IMR-90 (cell line): Measurements from ENCODE around the gene IGSF9B. TPM values are rescaled to one million over a fixed set of nuclear protein-coding genes. Genes with fewer than 3 reads are reported as not detected.

Experiments used
- ATAC-seq: fragments of 200-7000 bp; cut with Tn5 transposase; 2 replicates; pipeline ENCODE4 v1.9.1; 2020; ENCODE audit warnings: low read depth, mild to moderate bottlenecking, moderate library complexity
- BruUV-seq: library from RNA; stranded (reverse); fragments of 400-500 nt; replicated peaks from 2 replicates; lab custom pipeline; 2021; lab: Mats Ljungman, UMichigan
- CTCF ChIA-PET: fragments of 300-600 bp; formaldehyde crosslinking; extraction: SDS; loops from one replicate; lab custom pipeline; 2021; ENCODE audit warnings: antibody characterized with exemption; lab: Yijun Ruan, JAX
- POLR2A ChIA-PET: fragments of 300-600 bp; sonication (Branson Sonifier 250); formaldehyde crosslinking; loops from one replicate; lab custom pipeline; 2022; ENCODE audit warnings: antibody characterized with exemption; ENCODE audit not compliant: unreplicated experiment; lab: Charles Lee
- DNase-seq: peaks from one replicate; pipeline ENCODE4 v3.0.0; 2013
- H2AFZ ChIP-seq: replicated peaks from 2 replicates; pipeline ENCODE3; 2013; ENCODE audit warnings: low read length, mild to moderate bottlenecking; ENCODE audit not compliant: poor library complexity
- H2AK5ac ChIP-seq: 2 replicates; pipeline ENCODE4 v1.6.1; 2013; ENCODE audit warnings: low read depth, low read length, inconsistent platforms
- H2AK9ac ChIP-seq: replicated peaks from 2 replicates; pipeline ENCODE3; 2013; ENCODE audit warnings: mild to moderate bottlenecking, low read depth, low read length, moderate library complexity; ENCODE audit not compliant: poor library complexity
- H2BK120ac ChIP-seq: 2 replicates; pipeline ENCODE4 v1.6.1; 2013; ENCODE audit warnings: low read depth, low read length, inconsistent platforms
- H2BK15ac ChIP-seq: 3 replicates; pipeline ENCODE4 v1.6.1; 2013; ENCODE audit warnings: low read depth, low read length, inconsistent platforms
- H2BK20ac ChIP-seq: 2 replicates; pipeline ENCODE4 v1.6.1; 2013; ENCODE audit warnings: low read depth, mild to moderate bottlenecking, inconsistent platforms, low read length, moderate library complexity
- H2BK5ac ChIP-seq: 2 replicates; pipeline ENCODE4 v1.6.1; 2013; ENCODE audit warnings: mild to moderate bottlenecking, low read depth, low read length, inconsistent platforms; ENCODE audit not compliant: poor library complexity, severe bottlenecking
- H3K14ac ChIP-seq: replicated peaks from 2 replicates; pipeline ENCODE4 v1.6.1; 2013; ENCODE audit warnings: low read depth, low read length, inconsistent platforms
- H3K18ac ChIP-seq: 2 replicates; pipeline ENCODE4 v1.6.1; 2013; ENCODE audit warnings: low read depth, low read length, control low read depth
- H3K23ac ChIP-seq: 2 replicates; pipeline ENCODE4 v1.6.1; 2013; ENCODE audit warnings: low read depth, low read length, inconsistent platforms
- H3K27ac ChIP-seq: 2 replicates; pipeline ENCODE4 v1.5.1; 2013; ENCODE audit warnings: mild to moderate bottlenecking, control low read depth, low read length; ENCODE audit not compliant: insufficient read depth
- H3K27me3 ChIP-seq: 2 replicates; pipeline ENCODE4 v1.6.1; 2013; ENCODE audit warnings: low read length; ENCODE audit not compliant: control insufficient read depth, insufficient read depth
- H3K36me3 ChIP-seq: 2 replicates; pipeline ENCODE4 v1.6.1; 2013; ENCODE audit warnings: low read length, mixed read lengths; ENCODE audit not compliant: control insufficient read depth, insufficient read depth
- H3K4ac ChIP-seq: 2 replicates; pipeline ENCODE4 v1.6.1; 2013; ENCODE audit warnings: low read depth, low read length, inconsistent platforms
- H3K4me1 ChIP-seq: 2 replicates; pipeline ENCODE4 v1.6.1; 2013; ENCODE audit warnings: low read length, mixed read lengths; ENCODE audit not compliant: control insufficient read depth, insufficient read depth
- H3K4me2 ChIP-seq: 2 replicates; pipeline ENCODE4 v1.6.1; 2013; ENCODE audit warnings: low read depth, mild to moderate bottlenecking, control low read depth, low read length, moderate library complexity
- H3K4me3 ChIP-seq: 2 replicates; pipeline ENCODE4 v1.5.1; 2013; ENCODE audit warnings: low read depth, mild to moderate bottlenecking, control low read depth, low read length, moderate library complexity; ENCODE audit not compliant: insufficient read depth
- H3K56ac ChIP-seq: 2 replicates; pipeline ENCODE4 v1.6.1; 2013; ENCODE audit warnings: low read length, inconsistent platforms; ENCODE audit not compliant: insufficient read depth; ENCODE audit errors: extremely low read depth
- H3K79me1 ChIP-seq, 2 experiments: 2 replicates each; pipeline ENCODE4 v1.6.1; 2013; ENCODE audit warnings: low read length in 2 of 2, inconsistent platforms in 1 of 2, low read depth in 1 of 2
- H3K9ac ChIP-seq: 2 replicates; pipeline ENCODE4 v1.6.1; 2013; ENCODE audit warnings: low read depth, low read length, control low read depth
- H3K9me1 ChIP-seq: 2 replicates; pipeline ENCODE4 v1.6.1; 2013; ENCODE audit warnings: low read length, inconsistent platforms; ENCODE audit not compliant: insufficient read depth
- H3K9me3 ChIP-seq: 2 replicates; pipeline ENCODE4 v1.6.1; 2013; ENCODE audit warnings: low read length; ENCODE audit not compliant: control insufficient read depth, insufficient read depth
- H4K20me1 ChIP-seq: 2 replicates; pipeline ENCODE4 v1.6.1; 2013; ENCODE audit warnings: low read length, inconsistent platforms; ENCODE audit not compliant: insufficient read depth
- H4K5ac ChIP-seq: 2 replicates; pipeline ENCODE4 v1.6.1; 2013; ENCODE audit warnings: mild to moderate bottlenecking, low read depth, low read length, control low read depth
- H4K8ac ChIP-seq, 2 experiments: 2 replicates each; pipeline ENCODE4 v1.6.1; 2013; ENCODE audit warnings: low read depth in 2 of 2, low read length in 2 of 2, control low read depth in 1 of 2, inconsistent platforms in 1 of 2
- H4K91ac ChIP-seq: 2 replicates; pipeline ENCODE4 v1.6.1; 2013; ENCODE audit warnings: low read depth, low read length, inconsistent platforms; ENCODE audit not compliant: insufficient read depth
- BHLHE40 ChIP-seq: fragments of 150-350 bp; IDR thresholded peaks from 2 replicates; pipeline ENCODE4 v1.6.1; 2016; ENCODE audit warnings: mild to moderate bottlenecking, low read depth, low read length
- CEBPB ChIP-seq: IDR thresholded peaks from 2 replicates; pipeline ENCODE4 v1.6.1; 2012; ENCODE audit warnings: low read depth, low read length, improper control_type of control experiment
- CHD1 ChIP-seq: IDR thresholded peaks from 2 replicates; pipeline ENCODE4 v1.6.1; 2012; ENCODE audit warnings: low read depth, low read length, improper control_type of control experiment
- FOS ChIP-seq: fragments of 150-350 bp; IDR thresholded peaks from 2 replicates; pipeline ENCODE4 v1.6.1; 2016; ENCODE audit warnings: low read depth, low read length
- MAFK ChIP-seq: IDR thresholded peaks from 2 replicates; pipeline ENCODE4 v1.6.1; 2012; ENCODE audit warnings: low read depth, low read length, improper control_type of control experiment
- MAZ ChIP-seq: IDR thresholded peaks from 2 replicates; pipeline ENCODE4 v1.6.1; 2012; ENCODE audit warnings: low read depth, mild to moderate bottlenecking, low read length, improper control_type of control experiment, moderate library complexity, borderline replicate concordance
- MXI1 ChIP-seq: IDR thresholded peaks from 2 replicates; pipeline ENCODE4 v1.6.1; 2012; ENCODE audit warnings: low read depth, mild to moderate bottlenecking, low read length, moderate library complexity, borderline replicate concordance
- NFE2L2 ChIP-seq: fragments of 150-350 bp; IDR thresholded peaks from 2 replicates; pipeline ENCODE4 v1.6.1; 2016; ENCODE audit warnings: low read depth, mild to moderate bottlenecking, low read length
- POLR2A ChIP-seq: IDR thresholded peaks from 2 replicates; pipeline ENCODE4 v1.6.1; 2012; ENCODE audit warnings: mild to moderate bottlenecking, low read depth, low read length
- RAD21 ChIP-seq: IDR thresholded peaks from 2 replicates; pipeline ENCODE4 v1.6.1; 2012; ENCODE audit warnings: low read length, improper control_type of control experiment
- RCOR1 ChIP-seq: IDR thresholded peaks from 2 replicates; pipeline ENCODE4 v1.6.1; 2012; ENCODE audit warnings: mild to moderate bottlenecking, low read length, improper control_type of control experiment; ENCODE audit not compliant: insufficient replicate concordance
- SMC3 ChIP-seq: fragments of 150-350 bp; IDR thresholded peaks from 2 replicates; pipeline ENCODE4 v1.6.1; 2016; ENCODE audit warnings: low read depth, mild to moderate bottlenecking, antibody characterized with exemption, low read length, moderate library complexity
- WGBS, 2 experiments: methylation state at CpG; one replicate each; pipeline versions ENCODE4 v1.1.5 to v1.1.7; 2013; ENCODE audit warnings: missing lambda C conversion rate in 2 of 2; ENCODE audit not compliant: insufficient read length in 1 of 2; ENCODE audit errors: extremely low coverage in 2 of 2; 5-methylcytosine and 5-hydroxymethylcytosine counted together
- dilution Hi-C: fragments of 300-500 bp; cut with HindIII; formaldehyde crosslinking; loops from one replicate; pipeline ENCODE4 v1.14.3; 2018; ENCODE audit warnings: low sequenced_read_pairs; ENCODE audit not compliant: unreplicated experiment
- in situ Hi-C: fragments of 300-500 bp; cut with MboI; formaldehyde crosslinking; loops from 3 replicates; pipeline ENCODE4 v1.14.3; 2019; ENCODE audit warnings: low sequenced_read_pairs, inconsistent platforms, mixed read lengths
- intact Hi-C: fragments of 100-400 bp; cut with micrococcal nuclease; formaldehyde crosslinking; loops from 2 replicates; pipeline ENCODE4 v1.10.0; 2022
- polyA plus RNA-seq, 3 experiments: library from polyadenylated mRNA; depleted of rRNA; stranded (reverse); fragments of >200 nt; gene quantifications; 2 replicates each; pipeline ENCODE4 v1.2.3, GENCODE V29; 2012; ENCODE audit warnings: low replicate concordance in 1 of 3
- total RNA-seq: library from RNA; depleted of rRNA; stranded (reverse); fragments of >200 nt; gene quantifications from 2 replicates; pipeline ENCODE4 v1.2.3, GENCODE V29; 2012
- TF ChIP-seq, protein P1 (sequence below): fragments of 150-350 bp; IDR thresholded peaks from 2 replicates; pipeline ENCODE4 v1.6.1; 2016; ENCODE audit warnings: low read depth, mild to moderate bottlenecking, low read length, moderate library complexity, borderline replicate concordance
- TF ChIP-seq, protein P2 (sequence below): conservative IDR thresholded peaks from 2 replicates; pipeline ENCODE4 v1.5.1; 2012; ENCODE audit warnings: mild to moderate bottlenecking, low read depth, low read length, improper control_type of control experiment
- TF ChIP-seq, protein P3 (sequence below): fragments of 150-350 bp; IDR thresholded peaks from 2 replicates; pipeline ENCODE4 v1.6.1; 2017; ENCODE audit warnings: mild to moderate bottlenecking, antibody characterized with exemption, low read length, low read depth

IGSF9B gene
- total and polyA plus RNA-seq, 2 of the 4 experiments (the other 2 are of a cell fraction), result under 0.01 to 0.10 TPM

DNA sequence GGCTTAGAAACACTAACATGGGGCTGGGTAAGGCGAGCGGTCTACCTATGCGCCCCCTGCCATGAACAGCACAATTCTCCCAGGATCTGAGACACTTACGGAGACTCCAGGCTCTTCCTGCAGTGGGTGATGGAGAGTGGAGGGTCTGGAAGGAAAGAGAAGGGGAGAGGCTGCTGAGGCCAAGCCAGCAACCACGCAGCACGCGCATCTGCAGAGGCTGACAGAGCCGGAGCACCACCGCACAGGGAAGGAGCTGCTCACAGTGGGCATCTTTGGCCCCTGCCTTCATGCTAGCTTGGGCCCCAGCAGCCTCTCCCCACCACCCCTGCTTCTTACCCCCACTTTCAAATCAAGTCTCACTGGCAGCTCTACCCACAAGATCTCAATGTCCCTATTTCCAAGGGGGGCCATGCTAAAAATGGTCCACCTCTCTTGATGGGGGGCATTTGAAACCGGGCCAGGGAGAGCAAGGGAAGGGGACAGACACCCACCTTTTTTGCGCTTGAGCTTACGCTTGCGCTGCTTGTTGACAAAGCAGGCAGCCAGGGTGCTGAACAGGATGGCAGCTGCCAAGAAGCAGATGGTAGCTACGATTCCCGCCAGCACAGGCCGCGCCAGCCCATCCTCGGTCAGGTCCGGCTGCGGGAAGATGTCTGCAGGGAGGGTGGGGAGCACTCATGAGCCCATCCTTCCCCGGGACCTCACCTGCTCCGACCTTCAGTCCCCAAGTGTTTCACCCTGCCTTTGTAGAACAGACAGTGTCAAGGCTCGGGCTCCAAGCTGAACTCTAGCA lies 34.5 kb downstream of the IGSF9B start:
- Histone ChIP-seq H4K8ac (no peak overlapping the region), H3K9ac (no peak overlapping the region), H2BK5ac (no peak overlapping the region), H2AK9ac (no peak overlapping the region), H2AK5ac (no peak overlapping the region), H3K79me1 (no peaks in the 10 kb centered on the region), H3K56ac (no peak overlapping the region), H3K4ac (no peak overlapping the region), H3K9me1 (no peaks in the 10 kb centered on the region), H3K9me3 (no peaks in the 10 kb centered on the region), H2AFZ (no peak overlapping the region), H4K91ac (no peak overlapping the region), H3K18ac (no peak overlapping the region), H3K4me3 (no peak overlapping the region), H3K4me1 (no peaks in the 10 kb centered on the region), H2BK15ac (no peak overlapping the region), H3K4me2 (no peak overlapping the region), H4K5ac (no peak overlapping the region), H3K27me3 (peaks cover 10% of the 10 kb centered on the region), H3K27ac (no peak overlapping the region), H3K36me3 (no peaks in the 10 kb centered on the region), H3K23ac (no peak overlapping the region), H3K14ac (no peak overlapping the region), H4K20me1 (no peaks in the 10 kb centered on the region), H2BK20ac (no peak overlapping the region), H2BK120ac (no peak overlapping the region)
- intact Hi-C loops, result loop anchor here (10.0 kb wide), 1 partner anchor 303 kb away; the partner anchor contains the start of genes NCAPD3 and VPS26B
- dilution Hi-C loops, result no loop called here
- BruUV-seq, result no TSS peak
- ChIA-PET CTCF (interaction anchor here (1.6 kb wide), 1 partner anchor 119 kb away, joined by 4 read pairs; no protein-coding TSS in a partner anchor), POLR2A (no interaction called here)
- ATAC-seq, result no peak
- no peak for DNase-seq
- in situ Hi-C loops, result loop anchor here (10.0 kb wide), 1 partner anchor 223 kb away; no protein-coding TSS in a partner anchor
- WGBS, 2 experiments, result 82% methylated on average over 3 of the region's 23 CpGs; no CpG with 5 or more reads in 1 of the 2 experiments
- TF ChIP-seq RAD21 (no peak), SMC3 (no peak), FOS (no peak), CEBPB (no peak), CHD1 (no peak), MAZ (no peak), MAFK (no peak), MXI1 (no peak), NFE2L2 (no peak), RCOR1 (no peak), BHLHE40 (no peak), POLR2A (no peak)
- TF ChIP-seq, protein P1, sequence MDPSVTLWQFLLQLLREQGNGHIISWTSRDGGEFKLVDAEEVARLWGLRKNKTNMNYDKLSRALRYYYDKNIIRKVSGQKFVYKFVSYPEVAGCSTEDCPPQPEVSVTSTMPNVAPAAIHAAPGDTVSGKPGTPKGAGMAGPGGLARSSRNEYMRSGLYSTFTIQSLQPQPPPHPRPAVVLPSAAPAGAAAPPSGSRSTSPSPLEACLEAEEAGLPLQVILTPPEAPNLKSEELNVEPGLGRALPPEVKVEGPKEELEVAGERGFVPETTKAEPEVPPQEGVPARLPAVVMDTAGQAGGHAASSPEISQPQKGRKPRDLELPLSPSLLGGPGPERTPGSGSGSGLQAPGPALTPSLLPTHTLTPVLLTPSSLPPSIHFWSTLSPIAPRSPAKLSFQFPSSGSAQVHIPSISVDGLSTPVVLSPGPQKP, result no peak
- TF ChIP-seq, protein P2, sequence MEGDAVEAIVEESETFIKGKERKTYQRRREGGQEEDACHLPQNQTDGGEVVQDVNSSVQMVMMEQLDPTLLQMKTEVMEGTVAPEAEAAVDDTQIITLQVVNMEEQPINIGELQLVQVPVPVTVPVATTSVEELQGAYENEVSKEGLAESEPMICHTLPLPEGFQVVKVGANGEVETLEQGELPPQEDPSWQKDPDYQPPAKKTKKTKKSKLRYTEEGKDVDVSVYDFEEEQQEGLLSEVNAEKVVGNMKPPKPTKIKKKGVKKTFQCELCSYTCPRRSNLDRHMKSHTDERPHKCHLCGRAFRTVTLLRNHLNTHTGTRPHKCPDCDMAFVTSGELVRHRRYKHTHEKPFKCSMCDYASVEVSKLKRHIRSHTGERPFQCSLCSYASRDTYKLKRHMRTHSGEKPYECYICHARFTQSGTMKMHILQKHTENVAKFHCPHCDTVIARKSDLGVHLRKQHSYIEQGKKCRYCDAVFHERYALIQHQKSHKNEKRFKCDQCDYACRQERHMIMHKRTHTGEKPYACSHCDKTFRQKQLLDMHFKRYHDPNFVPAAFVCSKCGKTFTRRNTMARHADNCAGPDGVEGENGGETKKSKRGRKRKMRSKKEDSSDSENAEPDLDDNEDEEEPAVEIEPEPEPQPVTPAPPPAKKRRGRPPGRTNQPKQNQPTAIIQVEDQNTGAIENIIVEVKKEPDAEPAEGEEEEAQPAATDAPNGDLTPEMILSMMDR, result no peak
- TF ChIP-seq, protein P3, sequence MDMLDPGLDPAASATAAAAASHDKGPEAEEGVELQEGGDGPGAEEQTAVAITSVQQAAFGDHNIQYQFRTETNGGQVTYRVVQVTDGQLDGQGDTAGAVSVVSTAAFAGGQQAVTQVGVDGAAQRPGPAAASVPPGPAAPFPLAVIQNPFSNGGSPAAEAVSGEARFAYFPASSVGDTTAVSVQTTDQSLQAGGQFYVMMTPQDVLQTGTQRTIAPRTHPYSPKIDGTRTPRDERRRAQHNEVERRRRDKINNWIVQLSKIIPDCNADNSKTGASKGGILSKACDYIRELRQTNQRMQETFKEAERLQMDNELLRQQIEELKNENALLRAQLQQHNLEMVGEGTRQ, result no peak
